Measurements from ENCODE around the gene XYLT2.

DNA sequence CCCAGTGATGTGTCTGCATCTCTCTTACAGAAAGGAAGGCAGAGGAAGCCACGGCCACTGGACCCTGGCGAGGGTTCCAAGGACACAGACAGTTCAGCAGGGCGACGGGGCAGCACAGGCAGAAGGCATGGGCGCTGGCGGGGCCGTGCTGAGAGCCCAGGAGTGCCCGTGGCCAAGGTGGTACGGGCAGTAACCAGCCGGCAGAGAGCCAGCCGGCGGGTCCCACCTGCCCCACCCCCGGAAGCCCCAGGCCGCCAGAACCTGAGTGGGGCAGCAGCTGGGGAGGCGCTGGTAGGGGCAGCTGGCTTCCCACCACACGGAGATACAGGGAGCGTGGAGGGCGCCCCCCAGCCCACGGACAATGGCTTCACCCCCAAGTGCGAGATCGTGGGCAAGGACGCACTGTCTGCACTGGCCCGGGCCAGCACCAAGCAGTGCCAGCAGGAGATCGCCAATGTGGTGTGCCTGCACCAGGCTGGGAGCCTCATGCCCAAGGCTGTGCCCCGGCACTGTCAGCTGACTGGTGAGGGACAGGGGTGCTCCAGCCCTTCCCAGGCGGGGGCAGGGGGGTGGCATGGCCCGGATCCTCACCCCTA lies 7.8 kb downstream of the XYLT2 start:
- TF ChIP-seq, protein P1, sequence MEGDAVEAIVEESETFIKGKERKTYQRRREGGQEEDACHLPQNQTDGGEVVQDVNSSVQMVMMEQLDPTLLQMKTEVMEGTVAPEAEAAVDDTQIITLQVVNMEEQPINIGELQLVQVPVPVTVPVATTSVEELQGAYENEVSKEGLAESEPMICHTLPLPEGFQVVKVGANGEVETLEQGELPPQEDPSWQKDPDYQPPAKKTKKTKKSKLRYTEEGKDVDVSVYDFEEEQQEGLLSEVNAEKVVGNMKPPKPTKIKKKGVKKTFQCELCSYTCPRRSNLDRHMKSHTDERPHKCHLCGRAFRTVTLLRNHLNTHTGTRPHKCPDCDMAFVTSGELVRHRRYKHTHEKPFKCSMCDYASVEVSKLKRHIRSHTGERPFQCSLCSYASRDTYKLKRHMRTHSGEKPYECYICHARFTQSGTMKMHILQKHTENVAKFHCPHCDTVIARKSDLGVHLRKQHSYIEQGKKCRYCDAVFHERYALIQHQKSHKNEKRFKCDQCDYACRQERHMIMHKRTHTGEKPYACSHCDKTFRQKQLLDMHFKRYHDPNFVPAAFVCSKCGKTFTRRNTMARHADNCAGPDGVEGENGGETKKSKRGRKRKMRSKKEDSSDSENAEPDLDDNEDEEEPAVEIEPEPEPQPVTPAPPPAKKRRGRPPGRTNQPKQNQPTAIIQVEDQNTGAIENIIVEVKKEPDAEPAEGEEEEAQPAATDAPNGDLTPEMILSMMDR (IDR thresholded peaks at IDR 0.05), result no peak
- no peak for TF ChIP-seq EP300 (IDR thresholded peaks at IDR 0.05)

All from tibial nerve (tissue), 4 donors.